KBM-7 (cell line): ENCODE measurements around the gene EFL1.

Source experiments
- DNase-seq: peaks from one replicate; pipeline ENCODE4 v3.0.0-alpha.2; 2015
- in situ Hi-C: fragments of 300-500 bp; cut with MboI; formaldehyde crosslinking; loops from 2 replicates; pipeline ENCODE4 v1.14.3; 2020; ENCODE audit warnings: low sequenced_read_pairs, low pct_unique_long_range_greater_than_20kb, mixed read lengths

Gene EFL1

DNA sequence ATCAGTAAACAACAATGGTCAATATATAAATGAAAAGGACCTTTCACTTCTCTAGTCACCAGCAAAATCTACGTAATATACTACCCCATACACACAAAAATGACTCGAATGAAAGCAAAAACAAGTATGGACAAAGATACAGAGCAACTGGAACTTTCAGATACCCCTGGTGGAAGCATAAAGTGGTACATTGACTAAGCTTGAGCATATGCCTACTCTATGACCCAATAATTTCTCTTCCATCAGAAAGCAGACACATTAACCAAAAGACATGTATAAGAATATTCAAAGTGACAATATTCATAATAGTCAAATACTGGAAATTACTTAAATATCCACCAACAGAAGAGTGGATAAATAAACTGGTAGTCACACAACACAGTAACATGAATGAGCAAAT lies 86.0 kb downstream of the EFL1 start:
- in situ Hi-C loops, result no loop called here
- no peak for DNase-seq

DNA sequence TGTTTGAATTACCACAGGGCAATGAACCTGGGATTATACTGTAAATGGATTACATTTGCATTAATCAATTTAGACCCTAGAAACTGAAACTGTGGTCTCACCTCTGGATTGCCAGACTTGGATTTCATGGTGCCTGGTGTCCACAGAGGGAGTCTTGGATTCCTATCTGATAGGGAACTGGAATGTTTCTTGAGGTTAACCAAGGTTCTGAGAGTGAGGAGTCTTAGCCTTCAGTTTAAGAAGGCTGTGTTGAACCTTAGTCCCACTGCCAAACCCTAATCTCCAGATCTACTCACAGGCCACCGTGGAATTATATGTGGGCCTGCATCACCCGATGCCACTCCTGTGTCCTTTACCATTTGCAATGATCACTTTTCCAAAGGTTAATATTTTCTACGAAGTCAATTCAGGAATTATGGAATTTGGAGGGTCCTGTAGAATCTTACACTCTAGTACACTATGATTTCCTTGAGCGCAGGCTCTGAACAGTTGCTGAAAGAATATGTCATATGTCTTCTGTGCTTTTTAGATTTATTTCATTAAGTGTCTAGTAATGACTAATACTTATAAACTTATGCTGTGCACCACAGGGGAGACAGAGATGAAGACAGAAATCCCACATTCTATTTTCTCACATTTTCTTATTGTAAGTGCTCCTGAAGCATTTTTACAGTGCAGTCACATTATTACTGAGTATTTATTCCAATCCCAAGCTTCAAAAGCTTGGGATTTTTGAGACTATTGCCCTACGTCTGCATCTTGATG lies 87.9 kb downstream of the EFL1 start:
- DNase-seq, result no peak
- in situ Hi-C loops, result no loop called here

DNA sequence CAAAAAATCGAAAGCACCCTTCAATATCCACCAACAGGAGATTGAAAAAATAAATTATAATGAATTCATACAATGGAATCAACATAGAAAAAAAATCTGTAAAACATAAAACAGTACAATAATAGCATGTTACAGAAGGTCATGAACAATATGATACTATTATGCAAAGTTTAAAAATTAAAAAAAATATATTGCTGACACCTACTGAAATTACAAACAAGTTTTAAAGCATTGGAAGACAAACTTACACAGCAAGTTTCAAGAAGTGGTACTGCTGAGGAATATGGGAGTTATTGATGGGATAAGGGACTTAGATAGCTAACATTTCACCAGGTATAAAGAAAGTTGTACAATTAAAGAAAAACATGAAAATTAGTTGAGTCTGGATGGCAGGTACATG lies 89.4 kb downstream of the EFL1 start:
- no peak for DNase-seq
- in situ Hi-C loops, result no loop called here

DNA sequence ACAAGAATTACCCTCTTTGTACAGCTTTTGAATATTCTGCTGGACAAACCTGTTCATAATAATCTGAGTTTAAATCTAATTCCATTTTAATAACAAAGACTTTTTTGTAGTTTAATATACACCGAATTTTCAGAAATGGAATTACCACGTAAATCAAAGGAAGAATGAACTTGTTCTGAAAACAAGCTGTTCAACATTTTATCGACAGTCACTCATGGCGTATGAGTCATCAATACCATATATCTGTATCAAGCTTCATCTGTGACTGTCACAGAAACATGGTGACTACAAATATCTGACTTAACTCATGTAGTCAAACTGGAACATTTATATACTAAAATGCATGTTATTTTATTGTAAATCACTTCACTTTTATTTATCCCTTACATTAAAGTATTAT lies 90.0 kb downstream of the EFL1 start:
- no peak for DNase-seq
- in situ Hi-C loops, result no loop called here

DNA sequence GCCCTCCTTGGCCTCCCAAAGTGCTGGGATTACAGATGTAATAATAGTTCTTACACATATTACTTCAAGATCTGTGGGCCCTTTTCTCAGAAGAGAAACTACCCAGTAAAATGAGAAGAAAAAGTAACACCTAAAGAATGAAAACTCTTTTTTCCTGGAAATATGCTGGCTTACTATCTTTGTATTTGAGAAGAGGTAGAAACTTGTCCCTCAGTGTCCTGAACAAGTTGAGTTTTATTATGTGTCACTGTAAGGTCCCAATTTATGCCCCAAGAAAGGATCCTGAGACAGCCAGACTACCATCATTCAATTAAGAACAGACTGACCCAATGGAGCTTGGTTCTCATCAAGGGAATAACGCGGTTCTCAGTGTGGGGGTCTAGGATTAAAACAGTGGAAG lies 93.8 kb downstream of the EFL1 start:
- in situ Hi-C loops, result no loop called here
- no peak for DNase-seq

DNA sequence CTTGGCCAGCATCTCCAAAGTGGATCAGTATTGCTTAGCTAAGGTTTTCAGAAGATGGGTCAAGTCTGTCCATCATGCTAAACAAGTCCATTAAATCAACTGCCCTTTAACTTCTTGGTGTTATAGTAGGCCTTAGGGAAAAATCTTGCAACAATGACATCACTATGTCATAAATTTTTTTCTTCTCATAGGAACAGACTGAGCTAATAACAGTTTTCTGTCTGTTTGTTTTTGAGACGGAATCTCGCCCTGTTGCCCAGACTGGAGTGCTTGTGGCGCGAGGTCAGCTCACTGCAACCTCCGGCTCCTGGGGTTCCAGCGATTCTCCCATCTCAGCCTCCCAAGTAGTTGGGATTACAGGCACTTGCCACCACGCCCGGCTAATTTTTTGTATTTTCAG lies 94.2 kb downstream of the EFL1 start:
- in situ Hi-C loops, result no loop called here

DNA sequence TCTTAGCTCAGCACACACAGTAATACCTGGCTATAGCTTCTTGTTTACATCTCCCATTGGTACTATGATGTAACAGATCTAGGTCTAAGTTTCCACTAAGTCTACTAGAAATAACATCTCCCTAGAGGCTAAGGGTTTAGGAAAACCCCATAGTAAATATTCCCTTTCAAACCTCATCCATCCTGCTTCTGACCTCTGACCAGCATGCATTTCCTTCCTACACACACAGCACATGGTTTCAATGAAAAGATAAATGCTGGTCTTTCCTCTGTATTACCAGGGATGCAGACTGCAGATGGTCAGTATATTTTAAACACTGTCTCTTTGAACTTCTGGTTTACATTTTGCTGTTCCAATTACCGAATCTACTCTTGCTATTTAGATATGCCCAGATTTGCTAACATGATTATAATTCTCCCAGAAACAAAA lies 96.6 kb downstream of the EFL1 start:
- no peak for DNase-seq
- in situ Hi-C loops, result no loop called here

More for the DNA sequence above, 94.2 kb downstream of the EFL1 start:
- no peak for DNase-seq

DNA sequence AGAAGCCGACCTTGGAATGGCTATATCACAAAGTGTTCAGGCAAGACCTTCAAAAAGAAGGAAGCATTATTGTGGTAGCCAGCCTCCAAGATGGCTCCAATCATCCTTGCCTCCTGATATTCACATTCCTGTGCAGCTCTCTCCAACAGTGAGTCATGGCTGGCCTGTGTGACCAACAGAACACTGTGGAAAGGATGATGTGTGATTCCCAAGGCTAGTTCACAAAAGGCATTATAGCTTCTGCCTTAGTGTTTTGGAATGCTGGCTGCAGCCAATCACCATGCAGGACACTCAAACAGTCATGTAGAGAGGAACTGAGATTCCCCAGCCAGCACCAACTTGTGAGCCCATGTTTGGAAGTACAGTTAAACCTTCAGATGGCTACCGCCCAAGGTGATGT lies 102.6 kb downstream of the EFL1 start:
- DNase-seq, result no peak
- in situ Hi-C loops, result no loop called here

DNA sequence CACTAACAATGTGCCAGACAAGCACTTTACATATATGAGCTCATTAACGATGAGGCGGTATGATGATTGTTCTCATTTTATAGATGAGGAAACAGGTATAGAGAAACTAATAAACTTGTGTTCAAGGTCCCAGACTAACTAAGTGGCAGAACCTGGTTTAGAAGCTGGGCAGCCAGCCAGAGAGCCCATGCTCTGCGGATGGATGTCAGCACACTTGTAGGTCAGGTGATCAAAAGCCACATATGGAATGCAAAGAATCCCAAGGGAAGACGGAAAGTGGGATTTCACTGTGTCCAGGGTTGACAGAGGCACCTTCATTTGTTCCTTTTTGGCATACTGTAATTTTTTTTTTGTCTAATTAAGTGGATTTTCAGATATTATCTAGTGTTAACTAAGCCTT lies 103.7 kb downstream of the EFL1 start:
- in situ Hi-C loops, result no loop called here
- DNase-seq, result no peak

DNA sequence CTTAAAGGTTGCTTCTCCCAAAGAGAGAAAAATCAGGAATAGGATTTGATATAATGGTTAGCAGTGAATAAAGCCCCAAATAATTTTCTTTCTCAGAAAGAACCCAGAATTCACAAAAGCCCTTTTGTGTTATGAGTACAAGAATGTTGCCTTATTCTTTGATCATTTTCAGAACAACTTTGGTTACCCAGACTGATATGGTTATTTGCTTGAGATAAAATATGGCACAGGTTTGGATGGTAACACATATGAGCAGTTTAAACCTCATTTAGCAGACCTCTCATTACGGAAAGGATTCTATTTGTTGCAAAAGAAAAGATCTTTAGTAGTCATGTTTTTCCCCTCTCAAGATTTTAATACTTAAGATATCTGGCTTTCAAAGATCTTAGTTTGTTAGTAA lies 111.9 kb downstream of the EFL1 start:
- no peak for DNase-seq
- in situ Hi-C loops, result no loop called here

DNA sequence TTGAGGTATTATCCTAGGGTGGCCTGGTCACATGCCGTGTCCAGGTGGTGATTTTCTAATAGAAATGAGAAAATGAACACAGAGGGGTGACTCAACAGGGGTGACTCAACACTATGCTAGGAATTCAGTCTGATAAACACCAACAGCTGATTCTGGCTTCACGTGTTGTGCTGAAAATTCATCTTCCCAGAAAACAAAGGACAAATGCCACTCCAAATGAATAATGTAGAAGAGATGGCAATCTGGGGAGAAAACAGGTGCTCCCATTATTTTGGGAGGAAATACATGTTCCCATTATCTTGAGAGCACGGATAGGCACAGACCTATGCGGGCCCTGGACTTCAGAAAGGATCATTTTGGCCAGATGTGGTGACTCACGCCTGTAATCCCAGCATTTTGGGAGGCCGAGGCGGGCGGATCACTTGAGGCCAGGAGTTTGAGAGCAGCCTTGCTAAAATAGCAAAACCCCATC lies 115.5 kb downstream of the EFL1 start:
- DNase-seq, result no peak

DNA sequence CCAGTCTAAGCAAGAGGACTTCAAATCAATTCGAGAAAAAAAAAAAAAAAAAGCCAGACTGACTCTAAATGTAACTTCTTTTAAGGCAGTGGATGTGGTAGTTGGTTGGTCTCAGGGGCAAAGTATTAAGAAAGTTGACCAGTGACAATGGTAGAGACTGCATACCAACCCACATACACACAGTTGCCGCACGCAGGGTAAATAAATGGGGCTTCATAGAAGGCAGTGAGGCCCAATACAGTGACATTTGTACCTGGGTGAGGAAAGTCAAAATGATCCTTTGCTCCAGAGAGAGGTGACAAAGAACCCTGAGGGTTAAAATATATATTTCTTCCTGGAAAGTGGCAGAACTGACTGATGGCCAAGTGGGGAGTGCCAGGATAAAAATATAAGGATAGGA lies 116.0 kb downstream of the EFL1 start:
- in situ Hi-C loops, result no loop called here
- no peak for DNase-seq

More for the DNA sequence above, 115.5 kb downstream of the EFL1 start:
- in situ Hi-C loops, result no loop called here

DNA sequence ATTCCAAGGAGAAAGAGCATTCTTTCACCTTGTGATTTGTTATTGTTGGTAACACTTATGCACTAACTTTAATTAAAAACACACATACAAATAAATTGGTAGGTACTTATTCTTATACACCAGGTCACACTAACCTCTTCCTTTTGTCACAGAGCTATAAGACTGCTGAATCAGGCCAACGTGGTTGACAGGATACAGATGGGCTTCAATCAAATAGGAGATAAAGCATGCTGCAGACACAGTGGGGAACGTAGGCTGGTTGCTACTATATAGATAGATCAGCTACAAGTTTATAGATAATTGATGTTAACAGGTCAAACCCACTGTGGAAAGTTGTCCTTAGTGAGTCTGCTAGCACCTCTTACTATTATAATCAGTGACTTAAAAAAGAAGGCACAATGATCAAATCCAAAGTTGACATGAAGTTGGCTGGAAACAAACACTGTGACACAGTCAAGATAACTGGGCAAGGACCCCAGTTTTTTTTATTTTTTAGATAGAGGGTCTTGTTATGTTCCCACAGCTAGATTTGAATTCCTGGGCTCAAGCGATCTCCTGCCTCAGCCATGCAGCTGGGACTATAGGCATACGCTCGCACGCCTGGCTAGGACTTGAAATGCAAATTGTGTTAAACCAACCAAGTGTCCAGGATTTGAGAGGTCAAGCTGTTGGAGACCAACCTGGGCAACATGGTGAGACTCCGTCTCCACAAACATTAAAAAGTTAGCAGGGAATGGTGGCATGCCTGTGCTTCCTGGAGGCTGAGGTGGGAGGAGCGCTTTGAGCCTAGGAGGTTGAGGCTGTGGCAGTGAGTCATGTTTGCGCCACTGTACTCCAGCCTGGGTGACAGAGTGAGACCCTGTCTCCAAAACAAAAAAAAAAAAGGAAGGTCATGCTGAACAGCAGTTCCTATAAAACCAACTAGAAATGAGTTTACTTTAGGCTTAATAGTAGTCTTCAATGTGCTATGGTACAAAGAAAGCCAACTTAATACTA lies 118.8 kb downstream of the EFL1 start:
- DNase-seq, result no peak
- in situ Hi-C loops, result no loop called here

DNA sequence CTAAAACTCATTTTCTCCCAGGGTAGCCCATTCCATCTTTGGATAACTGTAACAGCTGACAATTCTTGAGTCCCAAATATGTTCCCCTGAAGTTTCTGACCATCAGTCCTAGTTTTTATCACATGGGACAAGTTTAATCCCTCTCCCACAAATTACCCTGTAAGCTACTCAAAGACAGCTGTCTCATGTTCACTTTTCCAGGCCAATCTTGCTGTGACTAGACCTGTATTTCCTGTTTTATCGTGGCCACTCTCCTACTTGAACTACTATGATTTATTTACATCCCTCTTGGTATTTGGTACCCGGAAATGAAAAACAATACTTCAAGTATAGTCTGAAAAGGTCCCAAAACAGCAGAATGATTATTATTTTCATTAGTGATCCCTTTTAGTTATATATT lies 121.6 kb downstream of the EFL1 start:
- DNase-seq, result no peak
- in situ Hi-C loops, result no loop called here

DNA sequence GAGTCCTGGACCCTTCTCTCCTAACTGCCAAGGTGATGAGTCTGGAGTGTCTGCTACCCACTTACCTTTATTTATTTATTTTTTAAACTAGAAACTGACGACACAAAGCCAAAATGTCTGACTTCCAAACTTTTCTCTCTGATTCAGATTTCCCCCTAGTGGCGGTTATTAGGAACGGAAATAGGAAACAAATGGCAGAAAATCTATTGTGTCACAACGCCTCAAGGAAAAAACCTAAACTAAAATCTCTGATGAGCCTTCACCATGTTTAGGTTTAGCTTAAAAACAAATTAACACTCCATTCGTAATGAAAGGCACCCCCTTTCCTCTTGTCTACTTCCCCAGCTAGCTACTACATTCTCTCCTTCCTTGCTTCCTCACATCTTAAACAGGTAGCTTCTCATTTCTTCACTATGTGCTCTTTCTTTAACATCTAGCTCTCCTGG lies 122.7 kb downstream of the EFL1 start:
- DNase-seq, result peak; percentile 77
- in situ Hi-C loops, result no loop called here

DNA sequence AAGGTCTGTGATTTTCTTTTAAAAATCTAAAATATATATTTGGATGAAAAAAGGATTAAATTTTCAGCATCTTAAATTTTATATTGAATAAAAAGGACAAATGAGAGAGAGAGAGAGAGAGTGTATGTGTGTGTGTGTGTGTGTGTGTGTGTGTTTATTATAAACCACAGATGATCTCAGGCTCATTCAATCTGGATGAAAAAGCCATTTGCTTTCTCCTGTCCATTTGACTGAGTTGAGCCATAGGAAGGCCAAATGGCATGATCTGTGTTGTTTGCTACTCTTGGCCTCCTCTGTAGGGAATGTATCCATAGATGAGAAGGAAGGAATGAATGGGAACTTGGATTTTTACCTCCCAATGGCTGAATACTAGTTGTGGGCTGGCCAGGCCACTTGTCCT lies 124.2 kb downstream of the EFL1 start:
- in situ Hi-C loops, result no loop called here
- no peak for DNase-seq

DNA sequence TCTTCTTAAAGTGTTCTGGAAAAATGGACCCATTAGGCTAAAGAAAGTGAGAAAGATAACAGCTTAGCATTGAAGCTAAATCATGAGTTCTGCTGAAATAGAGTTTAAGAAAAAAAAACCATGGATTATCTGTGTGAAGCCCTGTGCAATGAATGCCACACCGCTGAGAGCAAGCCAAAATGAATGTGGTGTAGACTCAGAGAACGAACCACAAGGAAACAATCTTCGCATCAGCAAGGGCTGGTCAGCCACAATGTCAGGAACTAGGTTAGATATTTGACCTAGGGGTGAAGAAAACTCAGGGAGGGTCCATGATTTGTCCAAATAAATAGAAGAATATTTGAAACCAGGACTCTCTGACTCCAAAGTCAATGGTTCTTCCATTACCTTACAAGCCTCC lies 125.3 kb downstream of the EFL1 start:
- in situ Hi-C loops, result no loop called here
- no peak for DNase-seq

DNA sequence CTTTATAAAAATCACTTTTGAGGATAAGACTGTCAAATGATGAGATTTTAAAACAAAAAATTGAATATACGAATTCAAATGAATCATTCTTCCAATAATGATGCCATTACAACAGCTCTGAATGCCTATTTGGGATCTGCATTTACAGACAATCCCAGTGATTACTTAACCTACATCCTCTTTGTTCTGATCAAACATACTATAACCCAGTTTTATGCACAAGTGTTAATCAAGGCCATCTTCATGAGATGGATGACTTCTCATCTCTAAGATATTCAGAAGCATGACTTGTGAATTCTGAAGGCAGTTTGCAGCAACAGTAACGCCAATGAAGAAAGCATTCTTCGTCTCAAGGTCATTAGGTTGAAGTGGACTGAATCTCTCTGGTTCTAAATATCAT lies 126.4 kb downstream of the EFL1 start:
- in situ Hi-C loops, result no loop called here
- DNase-seq, result no peak

DNA sequence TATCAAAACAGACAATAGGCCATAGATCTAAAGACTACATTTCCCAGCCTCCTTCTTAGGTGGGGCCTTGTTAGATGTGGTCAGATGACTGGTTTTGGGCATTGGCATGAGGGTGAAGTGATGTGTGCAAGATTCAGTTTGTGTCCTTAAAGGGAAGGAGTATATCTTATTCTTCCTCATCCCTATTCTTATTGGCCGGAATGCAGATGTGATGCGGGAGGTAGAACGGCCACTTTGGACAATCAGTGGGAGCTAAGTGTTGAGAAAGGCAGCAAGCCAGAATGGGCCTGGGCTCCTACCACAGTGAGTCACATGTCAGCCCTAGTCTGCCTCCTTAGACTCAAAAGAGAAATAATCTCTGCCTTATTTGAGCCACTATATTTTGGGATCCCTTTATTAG lies 126.9 kb downstream of the EFL1 start:
- in situ Hi-C loops, result no loop called here
- DNase-seq, result no peak

DNA sequence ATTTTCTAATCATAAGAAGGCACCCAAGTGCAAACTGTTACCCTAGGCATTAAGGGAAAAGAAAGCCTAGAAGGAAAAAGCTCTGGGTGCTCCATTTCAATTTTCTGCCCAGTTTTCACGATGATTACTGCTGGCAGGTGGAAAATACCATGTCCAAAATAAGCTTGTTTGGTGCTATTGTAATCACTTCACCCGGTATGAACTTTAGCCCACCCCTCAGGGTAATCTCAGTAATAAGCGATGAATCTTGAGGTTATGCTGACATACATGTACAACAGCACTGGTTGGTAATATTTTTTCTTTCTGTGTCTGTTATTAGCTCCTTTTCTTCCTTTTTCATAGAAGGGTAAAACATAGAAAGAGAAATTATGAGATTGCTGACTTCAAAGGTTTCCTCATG lies 128.1 kb downstream of the EFL1 start:
- in situ Hi-C loops, result no loop called here
- no peak for DNase-seq
